NCI-H2171 (cell line): Measurements from ENCODE around the gene STX10.
A peak's percentile ranks its signal among the peaks of the same experiment; 100 is the strongest.
"Not testable (repeated sequence)": the region's sequence is repeated elsewhere in the genome, so short reads cannot be mapped to it uniquely, and the experiment has no call there.

ENCODE experiments used
- DNase-seq: peaks from one replicate; lab custom pipeline; 2025; lab: John Stamatoyannopoulos, UW

STX10 gene

GRCh38 chr19:13150187-13150930 is at the start of gene STX10, which contains the start of gene IER2:
Gene STX10, minus strand, starts transcription at chr19:13150375. Its CDS starts 202 bp downstream, at chr19:13150173.
Gene IER2, plus strand, starts transcription at chr19:13150411. Its CDS starts 2,776 bp downstream, at chr19:13153187.
- peak; percentile 84 for DNase-seq

- no peak for DNase-seq
Measured at GRCh38 chr19:13198634-13199033, 48.5 kb upstream of the STX10 start.

- DNase-seq, result no peak
Measured at GRCh38 chr19:13195678-13196077, 45.5 kb upstream of the STX10 start.

- DNase-seq, result no peak
Measured at GRCh38 chr19:13190781-13191540, 40.8 kb upstream of the STX10 start.

GRCh38 chr19:13189600-13189999 is 39.4 kb upstream of the STX10 start:
- no peak for DNase-seq

- no peak for DNase-seq
Measured at GRCh38 chr19:13187419-13187818, 37.2 kb upstream of the STX10 start.

GRCh38 chr19:13186688-13187087 is 36.5 kb upstream of the STX10 start:
- not testable (repeated sequence) for DNase-seq

- not testable (repeated sequence) for DNase-seq
Measured at GRCh38 chr19:13185763-13186657, 35.8 kb upstream of the STX10 start.

GRCh38 chr19:13184926-13185325 is 34.8 kb upstream of the STX10 start:
- DNase-seq, result not testable (repeated sequence)

GRCh38 chr19:13181747-13182388 is 31.7 kb upstream of the STX10 start:
- DNase-seq, result no peak

GRCh38 chr19:13178291-13178690 is 28.1 kb upstream of the STX10 start:
- DNase-seq, result not testable (repeated sequence)

GRCh38 chr19:13177584-13177983 is 27.4 kb upstream of the STX10 start:
- not testable (repeated sequence) for DNase-seq

GRCh38 chr19:13176345-13176744 is 26.2 kb upstream of the STX10 start:
- DNase-seq, result no peak

- no peak for DNase-seq
Measured at GRCh38 chr19:13173139-13173737, 23.1 kb upstream of the STX10 start.

- peak; percentile 66 for DNase-seq
Measured at GRCh38 chr19:13172346-13173138, 22.4 kb upstream of the STX10 start.

- no peak for DNase-seq
Measured at GRCh38 chr19:13171146-13171545, 21.0 kb upstream of the STX10 start.

GRCh38 chr19:13169769-13170168 is 19.6 kb upstream of the STX10 start:
- no peak for DNase-seq

- not testable (repeated sequence) for DNase-seq
Measured at GRCh38 chr19:13166151-13166550, 16.0 kb upstream of the STX10 start.

GRCh38 chr19:13165162-13165997 is 15.2 kb upstream of the STX10 start:
- DNase-seq, result no peak
